Mucosa of rectum (tissue), 2 donors: ENCODE data around the gene PPP1R14C.

Experiments used
- H3K27ac ChIP-seq, 2 donors: one replicate each; pipeline ENCODE4 v1.7.0; 2013; ENCODE audit warnings: inconsistent platforms in 2 of 2, low read depth in 2 of 2, low read length in 2 of 2
- H3K27me3 ChIP-seq, 2 donors: one replicate each; pipeline ENCODE4 v1.7.0; 2013; ENCODE audit warnings: low read length in 2 of 2; ENCODE audit not compliant: control insufficient read depth in 2 of 2, insufficient read depth in 2 of 2
- H3K36me3 ChIP-seq, 2 donors: one replicate each; pipeline ENCODE4 v1.7.0; 2013; ENCODE audit warnings: low read length in 2 of 2; ENCODE audit not compliant: control insufficient read depth in 2 of 2, insufficient read depth in 2 of 2
- H3K4me1 ChIP-seq, 2 donors: one replicate each; pipeline ENCODE4 v1.7.0; 2013; ENCODE audit warnings: low read length in 2 of 2, mild to moderate bottlenecking in 1 of 2; ENCODE audit not compliant: control insufficient read depth in 2 of 2, insufficient read depth in 2 of 2
- H3K4me3 ChIP-seq, 2 donors: one replicate each; pipeline ENCODE4 v1.7.0; 2013; ENCODE audit warnings: low read length in 2 of 2
- H3K9ac ChIP-seq, 2 donors: one replicate each; pipeline ENCODE4 v1.7.0; 2013; ENCODE audit warnings: low read length in 2 of 2, low read depth in 1 of 2, mild to moderate bottlenecking in 1 of 2
- H3K9me3 ChIP-seq, 2 donors: one replicate each; pipeline ENCODE4 v1.7.0; 2013; ENCODE audit warnings: low read length in 2 of 2; ENCODE audit not compliant: control insufficient read depth in 2 of 2
- donor health status: healthy.
- donor health status: Normal muscosa, but diverticular disease.

PPP1R14C gene

GRCh38 chr6:150273457-150274309 lies 130.8 kb downstream of the PPP1R14C start:
- Histone ChIP-seq H3K9ac (no peak overlapping the region), H3K36me3 (no peaks in the 10 kb centered on the region)

GRCh38 chr6:150275489-150275888 lies 132.6 kb downstream of the PPP1R14C start:
- H3K9me3 ChIP-seq: no peaks in the 10 kb centered on the region
- H3K4me3 ChIP-seq: no peak overlapping the region
- no peak overlapping the region for H3K9ac ChIP-seq
- H3K27me3 ChIP-seq: no peaks in the 10 kb centered on the region
- no peaks in the 10 kb centered on the region for H3K4me1 ChIP-seq
- H3K36me3 ChIP-seq: no peaks in the 10 kb centered on the region
- H3K27ac ChIP-seq: no peak overlapping the region

More at GRCh38 chr6:150273457-150274309, 130.8 kb downstream of the PPP1R14C start:
- Histone ChIP-seq H3K4me1 (no peaks in the 10 kb centered on the region), H3K4me3 (no peak overlapping the region), H3K27me3 (no peaks in the 10 kb centered on the region), H3K27ac (no peak overlapping the region), H3K9me3 (no peaks in the 10 kb centered on the region)

- H3K9me3 ChIP-seq: no peaks in the 10 kb centered on the region
- H3K9ac ChIP-seq: no peak overlapping the region
- no peaks in the 10 kb centered on the region for H3K36me3 ChIP-seq
- no peaks in the 10 kb centered on the region for H3K4me1 ChIP-seq
- no peak overlapping the region for H3K4me3 ChIP-seq
- no peak overlapping the region for H3K27ac ChIP-seq
- H3K27me3 ChIP-seq: no peaks in the 10 kb centered on the region
Observed at GRCh38 chr6:150276168-150276936, 133.5 kb downstream of the PPP1R14C start.

GRCh38 chr6:150276937-150277742 lies 134.3 kb downstream of the PPP1R14C start:
- Histone ChIP-seq H3K36me3 (no peaks in the 10 kb centered on the region), H3K4me1 (no peaks in the 10 kb centered on the region), H3K9ac (no peak overlapping the region), H3K4me3 (no peak overlapping the region), H3K27ac (no peak overlapping the region), H3K9me3 (no peaks in the 10 kb centered on the region), H3K27me3 (no peaks in the 10 kb centered on the region)

GRCh38 chr6:150279533-150279932 lies 136.7 kb downstream of the PPP1R14C start:
- no peak overlapping the region for H3K4me3 ChIP-seq
- H3K4me1 ChIP-seq: no peaks in the 10 kb centered on the region
- no peaks in the 10 kb centered on the region for H3K27me3 ChIP-seq
- H3K9me3 ChIP-seq: no peaks in the 10 kb centered on the region
- no peak overlapping the region for H3K27ac ChIP-seq
- H3K9ac ChIP-seq: no peak overlapping the region
- no peaks in the 10 kb centered on the region for H3K36me3 ChIP-seq

- no peak overlapping the region for H3K4me3 ChIP-seq
- H3K27ac ChIP-seq: no peak overlapping the region
- no peaks in the 10 kb centered on the region for H3K36me3 ChIP-seq
- H3K9me3 ChIP-seq: no peaks in the 10 kb centered on the region
- H3K27me3 ChIP-seq: no peaks in the 10 kb centered on the region
- H3K9ac ChIP-seq: no peak overlapping the region
- H3K4me1 ChIP-seq: no peaks in the 10 kb centered on the region
Observed at GRCh38 chr6:150280703-150281102, 137.9 kb downstream of the PPP1R14C start.

- Histone ChIP-seq H3K4me1 (no peaks in the 10 kb centered on the region), H3K36me3 (no peaks in the 10 kb centered on the region), H3K4me3 (no peak overlapping the region), H3K9ac (no peak overlapping the region), H3K9me3 (no peaks in the 10 kb centered on the region), H3K27ac (no peak overlapping the region), H3K27me3 (peaks cover 0 to 3% of the 10 kb centered on the region in 2 donors)
Observed at GRCh38 chr6:150281767-150282166, 138.9 kb downstream of the PPP1R14C start.

GRCh38 chr6:150282806-150283205 lies 140.0 kb downstream of the PPP1R14C start:
- H3K27ac ChIP-seq: no peak overlapping the region
- no peaks in the 10 kb centered on the region for H3K36me3 ChIP-seq
- H3K4me1 ChIP-seq: no peaks in the 10 kb centered on the region
- no peak overlapping the region for H3K4me3 ChIP-seq
- H3K9me3 ChIP-seq: no peaks in the 10 kb centered on the region
- H3K27me3 ChIP-seq: peaks cover 0 to 3% of the 10 kb centered on the region in 2 donors
- no peak overlapping the region for H3K9ac ChIP-seq

GRCh38 chr6:150286460-150286859 lies 143.6 kb downstream of the PPP1R14C start:
- H3K4me3 ChIP-seq: no peak overlapping the region
- peaks cover 0 to 3% of the 10 kb centered on the region in 2 donors for H3K27me3 ChIP-seq
- no peak overlapping the region for H3K9ac ChIP-seq
- H3K4me1 ChIP-seq: no peaks in the 10 kb centered on the region
- H3K9me3 ChIP-seq: no peaks in the 10 kb centered on the region
- no peak overlapping the region for H3K27ac ChIP-seq
- H3K36me3 ChIP-seq: no peaks in the 10 kb centered on the region
